Measurements from ENCODE around the gene CAMTA1. TPM values are rescaled to one million over a fixed set of nuclear protein-coding genes. Genes with fewer than 3 reads are reported as not detected.

CAMTA1 gene
- total and polyA plus RNA-seq, 4 donors = 18.0 to 93.5 (median 35.8) TPM

- Histone ChIP-seq H3K27me3 (ENCODE audit: control insufficient read depth in 4 of 4, insufficient read depth in 4 of 4, low read length in 3 of 4) (no peaks in the 10 kb centered on the region), H3K36me3 (ENCODE audit: control insufficient read depth in 4 of 4, insufficient read depth in 3 of 4, low read depth in 1 of 4, low read length in 3 of 4) (no peaks in the 10 kb centered on the region), H3K4me1 (ENCODE audit: control insufficient read depth in 4 of 4, insufficient read depth in 4 of 4, low read length in 3 of 4) (no peaks in the 10 kb centered on the region), H3K27ac (ENCODE audit: low read depth in 1 of 2, low read length in 2 of 2) (no peak overlapping the region), H3K9ac (ENCODE audit: low read depth in 1 of 2, low read length in 2 of 2) (no peak overlapping the region), H3K9me3 (ENCODE audit: control insufficient read depth in 4 of 4, low read length in 3 of 4) (no peaks in the 10 kb centered on the region), H3K4me3 (ENCODE audit: low read depth in 1 of 3, low read length in 3 of 3) (no peak overlapping the region)
- no peak for DNase-seq (ENCODE audit: low spot score)
- TF ChIP-seq ATF3 (IDR thresholded peaks at IDR 0.05) (no peak), MAX (IDR thresholded peaks at IDR 0.05) (no peak), NR2F2 (IDR thresholded peaks at IDR 0.05) (no peak), HNF4A (conservative IDR thresholded peaks at IDR 0.05) (no peak), REST (IDR thresholded peaks at IDR 0.05) (no peak)
- WGBS = 87% methylated on average over 10 of the region's 10 CpGs
Observed at GRCh38 chr1:7506454-7507284, 721.4 kb downstream of the CAMTA1 start.

- Histone ChIP-seq H3K36me3 (ENCODE audit: control insufficient read depth in 4 of 4, insufficient read depth in 3 of 4, low read depth in 1 of 4, low read length in 3 of 4) (no peaks in the 10 kb centered on the region), H3K4me1 (ENCODE audit: control insufficient read depth in 4 of 4, insufficient read depth in 4 of 4, low read length in 3 of 4) (no peaks in the 10 kb centered on the region), H3K4me3 (ENCODE audit: low read depth in 1 of 3, low read length in 3 of 3) (no peak overlapping the region), H3K9me3 (ENCODE audit: control insufficient read depth in 4 of 4, low read length in 3 of 4) (no peaks in the 10 kb centered on the region), H3K27me3 (ENCODE audit: control insufficient read depth in 4 of 4, insufficient read depth in 4 of 4, low read length in 3 of 4) (no peaks in the 10 kb centered on the region), H3K9ac (ENCODE audit: low read depth in 1 of 2, low read length in 2 of 2) (no peak overlapping the region), H3K27ac (ENCODE audit: low read depth in 1 of 2, low read length in 2 of 2) (no peak overlapping the region)
- no peak for DNase-seq (ENCODE audit: low spot score)
- TF ChIP-seq SP1 (IDR thresholded peaks at IDR 0.05) = no peak
- TF ChIP-seq MAX (IDR thresholded peaks at IDR 0.05) = no peak
- no peak for TF ChIP-seq YY1 (IDR thresholded peaks at IDR 0.05)
- no peak for TF ChIP-seq JUND (IDR thresholded peaks at IDR 0.05)
- no peak for TF ChIP-seq TAF1 (conservative IDR thresholded peaks at IDR 0.05)
- TF ChIP-seq HNF4A (conservative IDR thresholded peaks at IDR 0.05) = no peak
- no peak for TF ChIP-seq FOXA2 (IDR thresholded peaks at IDR 0.05)
- TF ChIP-seq ZBTB33 (IDR thresholded peaks at IDR 0.05) = no peak
- TF ChIP-seq REST (IDR thresholded peaks at IDR 0.05) = no peak
- no peak for TF ChIP-seq ATF3 (IDR thresholded peaks at IDR 0.05)
- TF ChIP-seq NR2F2 (IDR thresholded peaks at IDR 0.05) = no peak
- no peak for TF ChIP-seq RAD21 (IDR thresholded peaks at IDR 0.05)
- TF ChIP-seq RXRA (IDR thresholded peaks at IDR 0.05) = no peak
- TF ChIP-seq CTCF (IDR thresholded peaks at IDR 0.05; ENCODE audit: low read depth, low read length, missing input control) = no peak
- no peak for TF ChIP-seq EGR1 (IDR thresholded peaks at IDR 0.05; ENCODE audit: low read depth in 2 of 2)
- no peak for TF ChIP-seq FOXA1 (IDR thresholded peaks at IDR 0.05)
- WGBS = 94% methylated on average over 21 of the region's 21 CpGs
Observed at GRCh38 chr1:7507285-7508019, 722.2 kb downstream of the CAMTA1 start.

Measured in liver (tissue), 9 donors.